Thyroid gland (tissue), 4 donors: ENCODE results near the gene RFC1. TPM values are rescaled to one million over a fixed set of nuclear protein-coding genes. Genes with fewer than 3 reads are reported as not detected.
A peak's percentile ranks its signal among the peaks of the same experiment; 100 is the strongest.
"Not testable (repeated sequence)": the region's sequence is repeated elsewhere in the genome, so short reads cannot be mapped to it uniquely, and the experiment has no call there.

Experiments
- DNase-seq, 2 donors: peaks; one replicate each; pipeline ENCODE4 v3.0.0-alpha.2; 2019
- H3K27ac ChIP-seq, 3 donors: fragments of 200-600 bp; sonication (generic); 1 replicate in 2 of 3; 2 replicates in 1 of 3; pipeline ENCODE4 v1.5.1; 2016 to 2019; ENCODE audit warnings: mild to moderate bottlenecking in 1 of 3, moderate library complexity in 1 of 3
- H3K27me3 ChIP-seq: fragments of 200-600 bp; sonication (generic); one replicate; pipeline ENCODE4 v1.5.1; 2019
- H3K36me3 ChIP-seq, 2 donors: fragments of 200-600 bp; sonication (generic); one replicate each; pipeline ENCODE4 v1.5.1; 2016 to 2019
- H3K4me1 ChIP-seq, 2 donors: fragments of 200-600 bp; sonication (generic); one replicate each; pipeline ENCODE4 v1.5.1; 2017 to 2019
- H3K4me3 ChIP-seq, 3 donors: fragments of 200-600 bp; sonication (generic); replicated peaks in 1 of 3; 1 replicate in 2 of 3; 2 replicates in 1 of 3; pipeline ENCODE4 v1.5.1; 2016; ENCODE audit warnings: mild to moderate bottlenecking in 1 of 3
- H3K9me3 ChIP-seq: fragments of 200-600 bp; sonication (generic); one replicate; pipeline ENCODE4 v1.5.1; 2017
- CTCF ChIP-seq, 6 experiments: fragments of 200-600 bp in 3 of 6; fragments of 450-650 bp in 3 of 6; sonication (generic) in 3 of 6; IDR thresholded peaks; one replicate each; pipeline ENCODE4 v1.5.1; 2016 to 2019; ENCODE audit warnings: antibody characterized with exemption in 6 of 6, mild to moderate bottlenecking in 2 of 6, inconsistent platforms in 1 of 6, moderate library complexity in 1 of 6
- POLR2A ChIP-seq, 2 donors: fragments of 450-650 bp; IDR thresholded peaks; one replicate each; pipeline ENCODE4 v1.6.1; 2017; ENCODE audit warnings: antibody characterized with exemption in 2 of 2, mild to moderate bottlenecking in 2 of 2, moderate library complexity in 1 of 2
- WGBS, 2 donors: methylation state at CpG; one replicate each; pipeline ENCODE4 v1.1.5; 2017; 5-methylcytosine and 5-hydroxymethylcytosine counted together
- intact Hi-C: fragments of 100-400 bp; cut with DNase I; formaldehyde crosslinking; loops from one replicate; pipeline ENCODE4 v1.15.1; 2023
- total RNA-seq, 4 donors: library from RNA; depleted of rRNA; stranded (reverse); fragments of >200 nt; gene quantifications; one replicate each; pipeline ENCODE4 v1.2.3, GENCODE V29; 2016

The RFC1 gene
- total RNA-seq, 4 donors from 2014 or later: 38.0 to 65.2 (median 46.0) TPM

- Histone ChIP-seq H3K27ac (peak overlapping the region; percentile 44 to 66 (median 64)), H3K36me3 (peaks cover 0 to 7% of the 10 kb centered on the region in 2 donors), H3K9me3 (no peaks in the 10 kb centered on the region), H3K4me1 (peaks cover 3 to 26% of the 10 kb centered on the region in 2 donors), H3K27me3 (no peaks in the 10 kb centered on the region), H3K4me3 (no peak overlapping the region)
- intact Hi-C loops: no loop called here
- TF ChIP-seq POLR2A (IDR thresholded peaks at IDR 0.05) (peak in 1 of 2 donors; percentile 15), CTCF (IDR thresholded peaks at IDR 0.05) (no peak)
- WGBS, 2 donors: 51 to 56% methylated on average over 5 of the region's 5 CpGs
- DNase-seq: no peak
Observed at GRCh38 chr4:39353478-39354253, 12.5 kb downstream of the RFC1 start.

- H3K4me3 ChIP-seq, H3K36me3 ChIP-seq, H3K27me3 ChIP-seq, DNase-seq, intact Hi-C loops, H3K9me3 ChIP-seq: not testable (repeated sequence)
- WGBS, 2 donors: 53 to 77% methylated on average over 6 of the region's 6 CpGs
- H3K4me1 ChIP-seq: peaks cover 3 to 28% of the 10 kb centered on the region in 2 donors
- peak overlapping the region; percentile 44 to 66 (median 64) for H3K27ac ChIP-seq
Observed at GRCh38 chr4:39353149-39353477, 13.0 kb downstream of the RFC1 start.

- WGBS, 2 donors: 91 to 97% methylated on average over 2 of the region's 2 CpGs
- no peaks in the 10 kb centered on the region for H3K9me3 ChIP-seq
Observed at GRCh38 chr4:39349326-39349725, 16.8 kb downstream of the RFC1 start.

GRCh38 chr4:39348371-39349315 lies 17.5 kb downstream of the RFC1 start:
- Histone ChIP-seq H3K27me3 (no peaks in the 10 kb centered on the region), H3K27ac (no peak overlapping the region), H3K36me3 (peaks cover 0 to 7% of the 10 kb centered on the region in 2 donors), H3K4me3 (no peak overlapping the region), H3K9me3 (no peaks in the 10 kb centered on the region), H3K4me1 (peaks cover 0 to 5% of the 10 kb centered on the region in 2 donors)
- no peak for TF ChIP-seq CTCF (IDR thresholded peaks at IDR 0.05)
- TF ChIP-seq POLR2A (IDR thresholded peaks at IDR 0.05): no peak
- intact Hi-C loops: no loop called here
- DNase-seq: no peak
- 88 to 96% methylated on average over 4 of the region's 4 CpGs for WGBS, 2 donors

More at GRCh38 chr4:39349326-39349725, 16.8 kb downstream of the RFC1 start:
- H3K36me3 ChIP-seq: peaks cover 0 to 7% of the 10 kb centered on the region in 2 donors
- intact Hi-C loops: no loop called here
- H3K27ac ChIP-seq: no peak overlapping the region
- TF ChIP-seq POLR2A (IDR thresholded peaks at IDR 0.05) (no peak), CTCF (IDR thresholded peaks at IDR 0.05) (no peak)
- H3K4me1 ChIP-seq: peaks cover 2 to 12% of the 10 kb centered on the region in 2 donors
- no peak overlapping the region for H3K4me3 ChIP-seq
- no peaks in the 10 kb centered on the region for H3K27me3 ChIP-seq
- DNase-seq: no peak

- Histone ChIP-seq H3K27ac (no peak overlapping the region), H3K4me3 (no peak overlapping the region), H3K4me1 (peaks cover 0 to 5% of the 10 kb centered on the region in 2 donors), H3K36me3 (peaks cover 0 to 7% of the 10 kb centered on the region in 2 donors), H3K27me3 (no peaks in the 10 kb centered on the region), H3K9me3 (no peaks in the 10 kb centered on the region)
- no peak for TF ChIP-seq POLR2A (IDR thresholded peaks at IDR 0.05)
- no peak for TF ChIP-seq CTCF (IDR thresholded peaks at IDR 0.05)
- 75 to 93% methylated on average over 3 of the region's 3 CpGs for WGBS, 2 donors
- DNase-seq: no peak
- intact Hi-C loops: no loop called here
Observed at GRCh38 chr4:39346856-39347519, 19.2 kb downstream of the RFC1 start.
